Neural progenitor cell (in vitro differentiated cells): ENCODE results near the gene PRDX2.

Experiments
- EZH2 ChIP-seq: fragments of 200-600 bp; sonication (generic); IDR thresholded peaks from 2 replicates; pipeline ENCODE4 v1.6.1; 2017; ENCODE audit warnings: antibody characterized with exemption, mild to moderate bottlenecking, moderate library complexity
- EZH2phosphoT487 ChIP-seq: fragments of 200-600 bp; sonication (generic); IDR thresholded peaks from 2 replicates; pipeline ENCODE4 v1.6.1; 2017; ENCODE audit warnings: antibody characterized with exemption
- TF ChIP-seq, protein P1 (sequence below): fragments of 200-600 bp; sonication (generic); IDR thresholded peaks from 2 replicates; pipeline ENCODE4 v1.5.1; 2017; ENCODE audit warnings: antibody characterized with exemption, mild to moderate bottlenecking

DNA sequence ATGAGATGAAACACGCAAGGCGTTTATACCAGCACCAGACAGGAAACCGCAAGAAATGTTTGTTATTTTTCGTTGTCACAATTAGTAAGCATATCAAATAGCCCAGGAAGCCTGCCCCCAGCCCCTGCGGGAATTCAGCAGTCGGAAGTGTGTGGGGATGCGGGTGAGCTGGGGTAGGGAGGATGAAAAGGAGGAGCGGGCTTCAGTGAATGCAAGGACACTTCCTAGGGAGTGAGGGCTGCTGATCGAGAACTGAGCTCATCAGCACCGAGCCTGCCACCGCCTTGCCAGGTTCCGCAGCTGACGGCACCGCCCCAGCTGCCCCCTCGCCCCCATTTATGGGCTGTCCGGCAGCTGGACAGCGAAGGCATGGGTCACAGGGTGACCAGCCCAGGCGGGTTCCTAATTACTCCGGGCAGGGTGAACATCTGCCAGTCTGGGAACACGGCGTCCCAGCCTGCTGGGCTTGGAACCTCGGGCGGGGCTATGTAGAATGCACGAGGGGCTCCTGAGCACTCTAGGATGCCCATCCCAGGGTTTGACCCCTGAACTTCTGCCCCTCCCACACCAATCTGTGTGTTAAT is 51.6 kb downstream of the PRDX2 start:
- TF ChIP-seq, protein P1, sequence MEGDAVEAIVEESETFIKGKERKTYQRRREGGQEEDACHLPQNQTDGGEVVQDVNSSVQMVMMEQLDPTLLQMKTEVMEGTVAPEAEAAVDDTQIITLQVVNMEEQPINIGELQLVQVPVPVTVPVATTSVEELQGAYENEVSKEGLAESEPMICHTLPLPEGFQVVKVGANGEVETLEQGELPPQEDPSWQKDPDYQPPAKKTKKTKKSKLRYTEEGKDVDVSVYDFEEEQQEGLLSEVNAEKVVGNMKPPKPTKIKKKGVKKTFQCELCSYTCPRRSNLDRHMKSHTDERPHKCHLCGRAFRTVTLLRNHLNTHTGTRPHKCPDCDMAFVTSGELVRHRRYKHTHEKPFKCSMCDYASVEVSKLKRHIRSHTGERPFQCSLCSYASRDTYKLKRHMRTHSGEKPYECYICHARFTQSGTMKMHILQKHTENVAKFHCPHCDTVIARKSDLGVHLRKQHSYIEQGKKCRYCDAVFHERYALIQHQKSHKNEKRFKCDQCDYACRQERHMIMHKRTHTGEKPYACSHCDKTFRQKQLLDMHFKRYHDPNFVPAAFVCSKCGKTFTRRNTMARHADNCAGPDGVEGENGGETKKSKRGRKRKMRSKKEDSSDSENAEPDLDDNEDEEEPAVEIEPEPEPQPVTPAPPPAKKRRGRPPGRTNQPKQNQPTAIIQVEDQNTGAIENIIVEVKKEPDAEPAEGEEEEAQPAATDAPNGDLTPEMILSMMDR = no peak
- TF ChIP-seq EZH2 (no peak), EZH2phosphoT487 (no peak)
